Measurements from ENCODE around the gene CIRBP. TPM values are rescaled to one million over a fixed set of nuclear protein-coding genes. Genes with fewer than 3 reads are reported as not detected.

The CIRBP gene
- total and polyA plus RNA-seq, 2 of the 13 experiments (the other 11 are each of a cell fraction or from before 2014, with no cell fraction given) = 133 to 140 TPM

DNA sequence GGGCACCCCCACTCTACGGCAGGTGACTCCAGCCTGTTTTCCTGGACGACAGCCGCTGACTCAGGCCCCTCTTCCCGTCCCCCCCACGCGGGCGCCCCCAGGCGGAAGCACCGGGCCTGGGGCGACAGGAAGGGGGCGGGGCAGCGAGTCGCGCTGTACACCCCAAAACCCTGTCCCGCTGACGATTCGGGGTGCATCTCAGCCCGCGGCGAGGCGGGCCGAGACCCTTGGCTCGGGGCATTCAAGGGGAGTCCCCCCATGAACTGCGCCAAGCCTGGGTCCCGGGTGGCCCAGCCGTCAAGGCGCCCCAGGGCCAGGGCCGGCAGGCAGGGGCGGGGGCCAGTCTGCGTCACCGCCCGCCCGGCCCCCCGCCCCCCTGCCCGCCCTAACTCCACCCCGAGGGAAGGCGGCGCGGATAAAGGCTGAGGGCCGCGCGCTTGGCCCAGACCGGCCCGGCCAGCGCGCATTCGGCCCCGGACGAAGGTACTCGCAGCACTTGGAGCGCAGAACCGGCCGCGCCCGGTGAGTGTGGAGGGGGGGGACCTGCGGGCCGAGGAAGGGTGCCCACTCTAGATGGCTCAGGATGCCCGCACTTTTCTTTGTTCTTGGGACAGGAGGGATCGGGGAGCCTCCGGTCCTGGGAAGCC lies 20.9 kb upstream of the CIRBP start, which contains the start of gene MIDN (continued):
- TF ChIP-seq, protein P1, sequence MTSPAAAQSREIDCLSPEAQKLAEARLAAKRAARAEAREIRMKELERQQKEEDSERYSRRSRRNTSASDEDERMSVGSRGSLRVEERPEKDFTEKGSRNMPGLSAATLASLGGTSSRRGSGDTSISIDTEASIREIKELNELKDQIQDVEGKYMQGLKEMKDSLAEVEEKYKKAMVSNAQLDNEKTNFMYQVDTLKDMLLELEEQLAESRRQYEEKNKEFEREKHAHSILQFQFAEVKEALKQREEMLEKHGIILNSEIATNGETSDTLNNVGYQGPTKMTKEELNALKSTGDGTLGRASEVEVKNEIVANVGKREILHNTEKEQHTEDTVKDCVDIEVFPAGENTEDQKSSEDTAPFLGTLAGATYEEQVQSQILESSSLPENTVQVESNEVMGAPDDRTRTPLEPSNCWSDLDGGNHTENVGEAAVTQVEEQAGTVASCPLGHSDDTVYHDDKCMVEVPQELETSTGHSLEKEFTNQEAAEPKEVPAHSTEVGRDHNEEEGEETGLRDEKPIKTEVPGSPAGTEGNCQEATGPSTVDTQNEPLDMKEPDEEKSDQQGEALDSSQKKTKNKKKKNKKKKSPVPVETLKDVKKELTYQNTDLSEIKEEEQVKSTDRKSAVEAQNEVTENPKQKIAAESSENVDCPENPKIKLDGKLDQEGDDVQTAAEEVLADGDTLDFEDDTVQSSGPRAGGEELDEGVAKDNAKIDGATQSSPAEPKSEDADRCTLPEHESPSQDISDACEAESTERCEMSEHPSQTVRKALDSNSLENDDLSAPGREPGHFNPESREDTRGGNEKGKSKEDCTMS (CRISPR knock-in tag; conservative IDR thresholded peaks at IDR 0.05) = no peak
- TF ChIP-seq JUN (CRISPR knock-in tag; IDR thresholded peaks at IDR 0.05) (peak; percentile 57; the same call in 1 of the 2 replicates), BCL6 (CRISPR knock-in tag; IDR thresholded peaks at IDR 0.05) (peak; percentile 63), MAZ (IDR thresholded peaks at IDR 0.05; ENCODE audit: borderline replicate concordance, low read depth, low read length) (peak; percentile 56), MAZ (CRISPR knock-in tag; IDR thresholded peaks at IDR 0.05; ENCODE audit: low read depth) (no peak; the same call in none of the 2 replicates), NONO (IDR thresholded peaks at IDR 0.05) (no peak), NONO (CRISPR knock-in tag; conservative IDR thresholded peaks at IDR 0.05) (peak; percentile 82; the same call in 1 of the 2 replicates), NR3C1 (CRISPR knock-in tag; IDR thresholded peaks at IDR 0.05) (no peak), ZNF552 (CRISPR knock-in tag; IDR thresholded peaks at IDR 0.05; ENCODE audit: borderline replicate concordance) (no peak; the same call in 1 of the 2 replicates), PITX1 (CRISPR knock-in tag; IDR thresholded peaks at IDR 0.05) (no peak), PCBP1 (IDR thresholded peaks at IDR 0.05; ENCODE audit: borderline replicate concordance, low read depth, low read length) (no peak), ZNF3 (CRISPR knock-in tag; IDR thresholded peaks at IDR 0.05) (no peak), CHCHD3 (CRISPR knock-in tag; IDR thresholded peaks at IDR 0.05) (no peak), SIX4 (CRISPR knock-in tag; IDR thresholded peaks at IDR 0.05) (no peak), KDM1A (CRISPR knock-in tag; IDR thresholded peaks at IDR 0.05) (0 out of 2 replicates have a peak, but pooled peaks have one; percentile 4), SRSF9 (IDR thresholded peaks at IDR 0.05; ENCODE audit: borderline replicate concordance, insufficient read depth, low read depth, low read length, poor library complexity, severe bottlenecking) (no peak), SOX6 (IDR thresholded peaks at IDR 0.05) (no peak), SOX6 (CRISPR knock-in tag; IDR thresholded peaks at IDR 0.05) (peak; percentile 61), SIX1 (CRISPR knock-in tag; IDR thresholded peaks at IDR 0.05; ENCODE audit: borderline replicate concordance) (no peak), CREB1 (IDR thresholded peaks at IDR 0.05) (0 out of 2 replicates have a peak, but pooled peaks have one; percentile 34), CREB1 (CRISPR knock-in tag; IDR thresholded peaks at IDR 0.05) (no peak), EHMT2 (IDR thresholded peaks at IDR 0.05; ENCODE audit: borderline replicate concordance, low read depth, low read length) (no peak), ZNF644 (CRISPR knock-in tag; IDR thresholded peaks at IDR 0.05; ENCODE audit: low read depth) (no peak)
- TF ChIP-seq, protein P2, sequence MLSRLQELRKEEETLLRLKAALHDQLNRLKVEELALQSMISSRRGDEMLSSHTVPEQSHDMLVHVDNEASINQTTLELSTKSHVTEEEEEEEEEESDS (CRISPR knock-in tag; IDR thresholded peaks at IDR 0.05; ENCODE audit: borderline replicate concordance) = peak; percentile 35; the same call in 1 of the 2 replicates
- TF ChIP-seq, protein P3, sequence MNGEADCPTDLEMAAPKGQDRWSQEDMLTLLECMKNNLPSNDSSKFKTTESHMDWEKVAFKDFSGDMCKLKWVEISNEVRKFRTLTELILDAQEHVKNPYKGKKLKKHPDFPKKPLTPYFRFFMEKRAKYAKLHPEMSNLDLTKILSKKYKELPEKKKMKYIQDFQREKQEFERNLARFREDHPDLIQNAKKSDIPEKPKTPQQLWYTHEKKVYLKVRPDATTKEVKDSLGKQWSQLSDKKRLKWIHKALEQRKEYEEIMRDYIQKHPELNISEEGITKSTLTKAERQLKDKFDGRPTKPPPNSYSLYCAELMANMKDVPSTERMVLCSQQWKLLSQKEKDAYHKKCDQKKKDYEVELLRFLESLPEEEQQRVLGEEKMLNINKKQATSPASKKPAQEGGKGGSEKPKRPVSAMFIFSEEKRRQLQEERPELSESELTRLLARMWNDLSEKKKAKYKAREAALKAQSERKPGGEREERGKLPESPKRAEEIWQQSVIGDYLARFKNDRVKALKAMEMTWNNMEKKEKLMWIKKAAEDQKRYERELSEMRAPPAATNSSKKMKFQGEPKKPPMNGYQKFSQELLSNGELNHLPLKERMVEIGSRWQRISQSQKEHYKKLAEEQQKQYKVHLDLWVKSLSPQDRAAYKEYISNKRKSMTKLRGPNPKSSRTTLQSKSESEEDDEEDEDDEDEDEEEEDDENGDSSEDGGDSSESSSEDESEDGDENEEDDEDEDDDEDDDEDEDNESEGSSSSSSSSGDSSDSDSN (CRISPR knock-in tag; IDR thresholded peaks at IDR 0.05) = no peak
- TF ChIP-seq, protein P4, sequence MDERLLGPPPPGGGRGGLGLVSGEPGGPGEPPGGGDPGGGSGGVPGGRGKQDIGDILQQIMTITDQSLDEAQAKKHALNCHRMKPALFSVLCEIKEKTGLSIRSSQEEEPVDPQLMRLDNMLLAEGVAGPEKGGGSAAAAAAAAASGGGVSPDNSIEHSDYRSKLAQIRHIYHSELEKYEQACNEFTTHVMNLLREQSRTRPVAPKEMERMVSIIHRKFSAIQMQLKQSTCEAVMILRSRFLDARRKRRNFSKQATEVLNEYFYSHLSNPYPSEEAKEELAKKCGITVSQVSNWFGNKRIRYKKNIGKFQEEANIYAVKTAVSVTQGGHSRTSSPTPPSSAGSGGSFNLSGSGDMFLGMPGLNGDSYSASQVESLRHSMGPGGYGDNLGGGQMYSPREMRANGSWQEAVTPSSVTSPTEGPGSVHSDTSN (CRISPR knock-in tag; IDR thresholded peaks at IDR 0.05) = no peak

Measured in HepG2 (cell line).